Measurements from ENCODE around the gene SS18.

Gene SS18

GRCh38 chr18:26089293-26090129 is 902 bp downstream of the SS18 start:
- Mint-ChIP-seq H3K27me3 (no peaks in the 10 kb centered on the region), H3K4me3 (peak overlapping the region; percentile 96), H3K9me3 (no peaks in the 10 kb centered on the region), H3K27ac (peak overlapping the region; percentile 97), H3K4me1 (peaks cover 35% of the 10 kb centered on the region), H3K36me3 (peaks cover 6% of the 10 kb centered on the region)
- ATAC-seq: no peak

- Mint-ChIP-seq H3K27ac (peak overlapping the region; percentile 97), H3K27me3 (no peaks in the 10 kb centered on the region), H3K36me3 (peaks cover 12% of the 10 kb centered on the region), H3K4me1 (peaks cover 41% of the 10 kb centered on the region), H3K4me3 (peak overlapping the region; percentile 96), H3K9me3 (no peaks in the 10 kb centered on the region)
- ATAC-seq: no peak
These were observed 1.9 kb downstream of the SS18 start for GRCh38 chr18:26088487-26088886.

- Mint-ChIP-seq H3K4me1 (peaks cover 41% of the 10 kb centered on the region), H3K27ac (peak overlapping the region; percentile 46), H3K9me3 (no peaks in the 10 kb centered on the region), H3K27me3 (no peaks in the 10 kb centered on the region), H3K4me3 (peak overlapping the region; percentile 38), H3K36me3 (peaks cover 20% of the 10 kb centered on the region)
- peak; percentile 9 for ATAC-seq
These were observed 3.5 kb downstream of the SS18 start for GRCh38 chr18:26086959-26087358.

- H3K4me3 Mint-ChIP-seq: no peak overlapping the region
- no peaks in the 10 kb centered on the region for H3K9me3 Mint-ChIP-seq
- peaks cover 41% of the 10 kb centered on the region for H3K4me1 Mint-ChIP-seq
- H3K36me3 Mint-ChIP-seq: peaks cover 34% of the 10 kb centered on the region
- H3K27me3 Mint-ChIP-seq: no peaks in the 10 kb centered on the region
- no peak overlapping the region for H3K27ac Mint-ChIP-seq
- no peak for ATAC-seq
These were observed 5.4 kb downstream of the SS18 start for GRCh38 chr18:26085056-26085455.

GRCh38 chr18:26083099-26083498 is 7.3 kb downstream of the SS18 start:
- no peaks in the 10 kb centered on the region for H3K9me3 Mint-ChIP-seq
- no peak for ATAC-seq
- no peaks in the 10 kb centered on the region for H3K27me3 Mint-ChIP-seq
- no peak overlapping the region for H3K27ac Mint-ChIP-seq
- peaks cover 27% of the 10 kb centered on the region for H3K4me1 Mint-ChIP-seq
- H3K4me3 Mint-ChIP-seq: no peak overlapping the region
- peaks cover 34% of the 10 kb centered on the region for H3K36me3 Mint-ChIP-seq

- Mint-ChIP-seq H3K4me1 (peaks cover 23% of the 10 kb centered on the region), H3K4me3 (no peak overlapping the region), H3K9me3 (no peaks in the 10 kb centered on the region), H3K27ac (no peak overlapping the region), H3K36me3 (peaks cover 38% of the 10 kb centered on the region), H3K27me3 (no peaks in the 10 kb centered on the region)
- no peak for ATAC-seq
These were observed 7.9 kb downstream of the SS18 start for GRCh38 chr18:26082475-26082874.

- Mint-ChIP-seq H3K27ac (no peak overlapping the region), H3K9me3 (no peaks in the 10 kb centered on the region), H3K36me3 (peaks cover 56% of the 10 kb centered on the region), H3K27me3 (no peaks in the 10 kb centered on the region), H3K4me3 (no peak overlapping the region), H3K4me1 (peaks cover 27% of the 10 kb centered on the region)
- no peak for ATAC-seq
These were observed 16.2 kb downstream of the SS18 start for GRCh38 chr18:26074246-26074645.

- ATAC-seq: no peak
- Mint-ChIP-seq H3K27me3 (no peaks in the 10 kb centered on the region), H3K27ac (no peak overlapping the region), H3K4me1 (peaks cover 27% of the 10 kb centered on the region), H3K4me3 (no peak overlapping the region), H3K36me3 (peaks cover 56% of the 10 kb centered on the region), H3K9me3 (no peaks in the 10 kb centered on the region)
These were observed 16.7 kb downstream of the SS18 start for GRCh38 chr18:26073758-26074157.

- peaks cover 55% of the 10 kb centered on the region for H3K36me3 Mint-ChIP-seq
- H3K9me3 Mint-ChIP-seq: no peaks in the 10 kb centered on the region
- peak overlapping the region; percentile 23 for H3K27ac Mint-ChIP-seq
These were observed 18.7 kb downstream of the SS18 start for GRCh38 chr18:26071725-26072124.

GRCh38 chr18:26071020-26071419 is 19.4 kb downstream of the SS18 start:
- no peaks in the 10 kb centered on the region for H3K9me3 Mint-ChIP-seq
- H3K36me3 Mint-ChIP-seq: peaks cover 56% of the 10 kb centered on the region
- H3K27ac Mint-ChIP-seq: no peak overlapping the region
- no peak overlapping the region for H3K4me3 Mint-ChIP-seq
- no peak for ATAC-seq
- no peaks in the 10 kb centered on the region for H3K27me3 Mint-ChIP-seq
- peaks cover 33% of the 10 kb centered on the region for H3K4me1 Mint-ChIP-seq

More at GRCh38 chr18:26071725-26072124, 18.7 kb downstream of the SS18 start:
- no peak overlapping the region for H3K4me3 Mint-ChIP-seq
- no peaks in the 10 kb centered on the region for H3K27me3 Mint-ChIP-seq
- no peak for ATAC-seq
- H3K4me1 Mint-ChIP-seq: peaks cover 36% of the 10 kb centered on the region

- peak overlapping the region; percentile 28 for H3K27ac Mint-ChIP-seq
- ATAC-seq: no peak
- peaks cover 8% of the 10 kb centered on the region for H3K4me1 Mint-ChIP-seq
- H3K27me3 Mint-ChIP-seq: no peaks in the 10 kb centered on the region
- no peak overlapping the region for H3K4me3 Mint-ChIP-seq
- peaks cover 42% of the 10 kb centered on the region for H3K36me3 Mint-ChIP-seq
- H3K9me3 Mint-ChIP-seq: no peaks in the 10 kb centered on the region
These were observed 31.1 kb downstream of the SS18 start for GRCh38 chr18:26059357-26059756.

- Mint-ChIP-seq H3K4me3 (no peak overlapping the region), H3K9me3 (no peaks in the 10 kb centered on the region), H3K27me3 (no peaks in the 10 kb centered on the region), H3K36me3 (peaks cover 58% of the 10 kb centered on the region), H3K27ac (no peak overlapping the region), H3K4me1 (peaks cover 8% of the 10 kb centered on the region)
- ATAC-seq: no peak
These were observed 33.1 kb downstream of the SS18 start for GRCh38 chr18:26057344-26057773.

- H3K36me3 Mint-ChIP-seq: peaks cover 56% of the 10 kb centered on the region
- no peaks in the 10 kb centered on the region for H3K27me3 Mint-ChIP-seq
- no peak overlapping the region for H3K27ac Mint-ChIP-seq
- H3K4me1 Mint-ChIP-seq: peaks cover 8% of the 10 kb centered on the region
- H3K9me3 Mint-ChIP-seq: no peaks in the 10 kb centered on the region
- no peak for ATAC-seq
- no peak overlapping the region for H3K4me3 Mint-ChIP-seq
These were observed 34.1 kb downstream of the SS18 start for GRCh38 chr18:26056291-26056690.

GRCh38 chr18:26052505-26052904 is 37.9 kb downstream of the SS18 start:
- Mint-ChIP-seq H3K27ac (no peak overlapping the region), H3K36me3 (peaks cover 48% of the 10 kb centered on the region), H3K27me3 (no peaks in the 10 kb centered on the region), H3K4me3 (no peak overlapping the region), H3K4me1 (peaks cover 7% of the 10 kb centered on the region), H3K9me3 (no peaks in the 10 kb centered on the region)
- ATAC-seq: no peak

GRCh38 chr18:26051843-26052242 is 38.6 kb downstream of the SS18 start:
- no peak for ATAC-seq
- no peaks in the 10 kb centered on the region for H3K9me3 Mint-ChIP-seq
- no peak overlapping the region for H3K4me3 Mint-ChIP-seq
- peaks cover 7% of the 10 kb centered on the region for H3K4me1 Mint-ChIP-seq
- H3K36me3 Mint-ChIP-seq: peaks cover 48% of the 10 kb centered on the region
- no peaks in the 10 kb centered on the region for H3K27me3 Mint-ChIP-seq
- no peak overlapping the region for H3K27ac Mint-ChIP-seq

GRCh38 chr18:26046419-26047077 is 43.9 kb downstream of the SS18 start:
- Mint-ChIP-seq H3K9me3 (peaks cover 2% of the 10 kb centered on the region), H3K27ac (no peak overlapping the region), H3K4me1 (peaks cover 16% of the 10 kb centered on the region), H3K36me3 (peaks cover 49% of the 10 kb centered on the region), H3K4me3 (no peak overlapping the region), H3K27me3 (no peaks in the 10 kb centered on the region)
- no peak for ATAC-seq

All from stimulated activated memory B cell treated with anti-CD40 and anti-IgM and Interleukin-4, amounts not matched to agents 10 μg/mL and 1 μg/mL and 100 μg/mL, for 72 hours (primary cell).